Brain microvascular endothelial cell (primary cell): ENCODE data around the gene DIPK1B.

Source experiments
- DNase-seq: peaks from one replicate; pipeline ENCODE4 v3.0.0-alpha.2; 2020
- H3K27ac ChIP-seq: fragments of 250-450 bp; sonication (Bioruptor Pico); 2 replicates; pipeline ENCODE4 v1.5.1; 2020; ENCODE audit warnings: mild to moderate bottlenecking, moderate library complexity
- H3K27me3 ChIP-seq: fragments of 250-450 bp; sonication (Bioruptor Pico); replicated peaks from 2 replicates; pipeline ENCODE4 v1.5.1; 2020; ENCODE audit warnings: mild to moderate bottlenecking
- H3K36me3 ChIP-seq: fragments of 250-450 bp; sonication (Bioruptor Pico); replicated peaks from 2 replicates; pipeline ENCODE4 v1.5.1; 2020; ENCODE audit warnings: mild to moderate bottlenecking
- H3K4me3 ChIP-seq: 2 replicates; pipeline ENCODE4 v1.5.1; 2011; ENCODE audit warnings: low read depth, mild to moderate bottlenecking, control low read depth, low read length, moderate library complexity
- in situ Hi-C: cut with HindIII; loops from 2 replicates; pipeline ENCODE4 v1.10.0; 2017; ENCODE audit warnings: low sequenced_read_pairs, low pct_ligation_motif_present
- TF ChIP-seq, protein P1 (sequence below): IDR thresholded peaks from 2 replicates; pipeline ENCODE4 v1.5.1; 2011; ENCODE audit warnings: low read depth, mild to moderate bottlenecking, moderate library complexity, low read length, control low read depth, inconsistent platforms; ENCODE audit errors: missing control alignments

Gene DIPK1B

GRCh38 chr9:136773386-136774044, 61.1 kb downstream of the DIPK1B start:
- no peaks in the 10 kb centered on the region for H3K27me3 ChIP-seq
- no peak overlapping the region for H3K27ac ChIP-seq
- TF ChIP-seq, protein P1, sequence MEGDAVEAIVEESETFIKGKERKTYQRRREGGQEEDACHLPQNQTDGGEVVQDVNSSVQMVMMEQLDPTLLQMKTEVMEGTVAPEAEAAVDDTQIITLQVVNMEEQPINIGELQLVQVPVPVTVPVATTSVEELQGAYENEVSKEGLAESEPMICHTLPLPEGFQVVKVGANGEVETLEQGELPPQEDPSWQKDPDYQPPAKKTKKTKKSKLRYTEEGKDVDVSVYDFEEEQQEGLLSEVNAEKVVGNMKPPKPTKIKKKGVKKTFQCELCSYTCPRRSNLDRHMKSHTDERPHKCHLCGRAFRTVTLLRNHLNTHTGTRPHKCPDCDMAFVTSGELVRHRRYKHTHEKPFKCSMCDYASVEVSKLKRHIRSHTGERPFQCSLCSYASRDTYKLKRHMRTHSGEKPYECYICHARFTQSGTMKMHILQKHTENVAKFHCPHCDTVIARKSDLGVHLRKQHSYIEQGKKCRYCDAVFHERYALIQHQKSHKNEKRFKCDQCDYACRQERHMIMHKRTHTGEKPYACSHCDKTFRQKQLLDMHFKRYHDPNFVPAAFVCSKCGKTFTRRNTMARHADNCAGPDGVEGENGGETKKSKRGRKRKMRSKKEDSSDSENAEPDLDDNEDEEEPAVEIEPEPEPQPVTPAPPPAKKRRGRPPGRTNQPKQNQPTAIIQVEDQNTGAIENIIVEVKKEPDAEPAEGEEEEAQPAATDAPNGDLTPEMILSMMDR = no peak
- H3K4me3 ChIP-seq = no peak overlapping the region
- no peaks in the 10 kb centered on the region for H3K36me3 ChIP-seq
- in situ Hi-C loops = no loop called here
- DNase-seq = no peak
